Subcutaneous abdominal adipose tissue (tissue), 5 donors: ENCODE results near the gene RASIP1.

Experiments used
- H3K27ac ChIP-seq: one replicate; pipeline ENCODE4 v1.7.0; 2013; ENCODE audit warnings: low read depth, mild to moderate bottlenecking, inconsistent platforms, low read length, moderate library complexity
- H3K27me3 ChIP-seq, 5 donors: one replicate each; pipeline ENCODE4 v1.7.0; 2013; ENCODE audit warnings: low read length in 5 of 5, inconsistent platforms in 1 of 5; ENCODE audit not compliant: control insufficient read depth in 5 of 5, insufficient read depth in 4 of 5
- H3K36me3 ChIP-seq, 5 donors: one replicate each; pipeline ENCODE4 v1.7.0; 2013; ENCODE audit warnings: low read length in 5 of 5; ENCODE audit not compliant: control insufficient read depth in 5 of 5, insufficient read depth in 5 of 5
- H3K4me1 ChIP-seq, 5 donors: one replicate each; pipeline ENCODE4 v1.7.0; 2013; ENCODE audit warnings: low read length in 5 of 5, mild to moderate bottlenecking in 3 of 5, moderate library complexity in 1 of 5; ENCODE audit not compliant: control insufficient read depth in 5 of 5, insufficient read depth in 5 of 5
- H3K4me3 ChIP-seq, 5 donors: one replicate each; pipeline ENCODE4 v1.7.0; 2013; ENCODE audit warnings: low read length in 5 of 5, low read depth in 1 of 5
- H3K9ac ChIP-seq, 5 donors: one replicate each; pipeline ENCODE4 v1.7.0; 2013; ENCODE audit warnings: low read length in 5 of 5, mild to moderate bottlenecking in 4 of 5, moderate library complexity in 3 of 5
- H3K9me3 ChIP-seq, 5 donors: one replicate each; pipeline ENCODE4 v1.7.0; 2013; ENCODE audit warnings: low read length in 5 of 5; ENCODE audit not compliant: control insufficient read depth in 5 of 5
- donor health status: healthy.
- donor health status: healthy.
- donor health status: healthy.
- donor health status: healthy.
- donor health status: healthy.

Gene RASIP1

DNA sequence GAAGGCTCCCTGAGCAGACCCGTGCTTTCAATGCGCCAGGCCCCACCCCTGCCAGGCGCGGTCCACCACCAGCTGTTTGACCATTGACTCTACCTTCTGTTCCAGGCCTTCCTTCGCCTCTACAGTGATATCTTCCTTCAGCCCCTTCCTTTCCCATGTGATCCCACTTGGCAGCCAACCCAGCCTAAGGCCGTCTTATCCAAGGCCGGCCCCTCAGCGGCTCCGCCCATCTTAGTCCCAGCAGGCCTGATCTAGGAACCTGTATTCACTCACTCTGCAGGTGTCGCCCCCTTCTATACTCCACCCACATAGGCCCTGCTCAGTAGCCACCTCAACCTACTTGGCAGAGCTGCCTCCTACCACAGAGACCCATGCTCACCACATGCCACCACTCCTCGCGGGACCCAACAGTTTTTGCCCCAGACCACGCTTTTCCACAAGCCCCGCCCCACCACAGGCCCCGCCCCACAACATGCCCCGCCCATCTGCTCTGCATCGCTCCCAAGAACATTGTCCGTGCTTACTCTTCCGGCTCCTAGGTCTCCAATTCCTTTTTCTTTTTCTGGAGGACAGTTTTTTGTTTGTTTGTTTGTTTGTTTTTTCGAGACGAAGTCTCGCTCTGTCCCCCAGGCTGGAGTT, 2.9 kb downstream of the RASIP1 start:
- H3K9ac ChIP-seq = peak overlapping the region in 1 of 5 donors; percentile 51
- no peaks in the 10 kb centered on the region for H3K9me3 ChIP-seq

DNA sequence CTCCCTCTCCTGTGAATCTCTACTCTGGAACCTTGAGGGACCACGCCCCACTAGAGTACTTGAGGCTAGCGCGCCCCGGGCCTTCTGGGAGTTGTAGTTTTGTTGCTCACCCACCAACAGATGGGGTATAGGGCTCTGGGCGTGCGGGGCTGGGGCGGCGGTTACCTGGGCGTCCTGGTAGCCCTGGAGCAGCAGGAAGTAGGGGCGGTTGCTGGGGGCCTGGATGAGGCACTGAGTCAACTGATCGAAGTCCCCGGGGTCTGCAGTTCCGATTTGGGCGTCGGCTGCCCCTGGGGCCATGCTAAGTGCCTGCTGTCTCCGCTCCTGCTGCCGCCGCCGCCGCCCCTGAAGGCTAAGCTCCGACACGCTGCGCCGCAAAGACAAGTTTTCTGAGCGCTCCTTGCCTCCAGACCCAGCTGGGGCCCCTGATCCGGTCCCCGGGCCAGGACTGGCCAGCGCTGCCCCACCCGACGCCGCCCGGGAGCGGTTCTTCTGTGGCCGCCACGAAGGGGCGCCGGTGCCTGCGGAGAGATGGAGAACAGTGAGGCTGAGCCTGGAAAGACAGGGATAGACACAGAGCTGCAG, 5.3 kb downstream of the RASIP1 start:
- H3K4me1 ChIP-seq = peaks cover 2 to 21% (median 10%) of the 10 kb centered on the region in 5 donors
- no peak overlapping the region for H3K27ac ChIP-seq
- no peaks in the 10 kb centered on the region for H3K9me3 ChIP-seq
- H3K4me3 ChIP-seq = no peak overlapping the region
- H3K9ac ChIP-seq = no peak overlapping the region
- H3K27me3 ChIP-seq = peaks cover 0 to 10% (median 10%) of the 10 kb centered on the region in 5 donors
- H3K36me3 ChIP-seq = peaks cover 0 to 13% (median 8%) of the 10 kb centered on the region in 5 donors

More for the DNA sequence above, 2.9 kb downstream of the RASIP1 start:
- Histone ChIP-seq H3K4me1 (peaks cover 2 to 38% (median 16%) of the 10 kb centered on the region in 5 donors), H3K4me3 (peak overlapping the region in 3 of 5 donors; percentile 3 to 61 (median 17)), H3K27me3 (peaks cover 0 to 10% (median 7%) of the 10 kb centered on the region in 5 donors), H3K27ac (no peak overlapping the region), H3K36me3 (peaks cover 0 to 12% (median 5%) of the 10 kb centered on the region in 5 donors)

DNA sequence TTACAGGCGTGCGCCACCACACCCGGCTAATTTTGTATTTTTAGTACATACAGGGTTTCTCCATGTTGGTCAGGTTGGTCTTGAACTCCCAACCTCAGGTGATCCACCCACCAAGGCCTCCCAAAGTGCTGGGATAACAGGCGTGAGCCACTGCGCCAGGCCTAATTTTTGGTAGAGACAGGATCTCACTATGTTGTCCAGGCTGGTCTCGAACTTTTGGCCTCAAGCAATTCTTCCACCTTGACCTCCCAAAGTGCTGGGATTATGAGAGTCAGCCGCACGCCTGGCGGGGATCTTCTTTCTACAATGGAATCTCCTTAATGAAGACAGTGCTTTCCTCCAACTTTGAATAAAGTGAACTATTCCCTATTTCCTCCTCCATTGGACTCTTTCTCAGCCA, 5.8 kb downstream of the RASIP1 start:
- Histone ChIP-seq H3K27me3 (peaks cover 0 to 10% (median 7%) of the 10 kb centered on the region in 5 donors), H3K36me3 (peaks cover 0 to 13% (median 8%) of the 10 kb centered on the region in 5 donors), H3K4me3 (no peak overlapping the region), H3K4me1 (peaks cover 2 to 19% (median 10%) of the 10 kb centered on the region in 5 donors), H3K9ac (no peak overlapping the region), H3K27ac (no peak overlapping the region), H3K9me3 (no peaks in the 10 kb centered on the region)

DNA sequence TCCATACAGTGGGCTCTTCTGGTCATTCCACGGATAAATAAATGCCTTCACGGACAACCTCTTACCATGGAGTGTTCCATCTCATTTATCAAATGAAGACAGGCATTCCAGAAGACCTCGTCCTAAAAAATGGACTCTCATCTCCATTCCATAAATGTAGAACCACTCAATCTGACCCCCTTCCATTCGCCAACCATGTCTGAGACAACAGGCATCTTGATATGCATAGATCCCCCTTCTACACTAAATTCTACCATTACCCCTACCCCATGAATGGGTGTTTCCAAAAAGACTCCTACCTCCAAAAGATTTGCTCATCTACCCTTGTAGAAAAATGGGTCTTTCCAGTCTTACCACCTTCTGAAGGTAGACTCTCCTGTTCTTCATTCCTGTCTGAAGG, 9.0 kb downstream of the RASIP1 start:
- Histone ChIP-seq H3K4me3 (no peak overlapping the region), H3K36me3 (peaks cover 0 to 18% (median 16%) of the 10 kb centered on the region in 5 donors), H3K27ac (no peak overlapping the region), H3K27me3 (peaks cover 0 to 10% (median 7%) of the 10 kb centered on the region in 5 donors), H3K4me1 (peaks cover 0 to 14% (median 1%) of the 10 kb centered on the region in 5 donors), H3K9me3 (peaks cover 0 to 2% (median 0%) of the 10 kb centered on the region in 5 donors), H3K9ac (no peak overlapping the region)

DNA sequence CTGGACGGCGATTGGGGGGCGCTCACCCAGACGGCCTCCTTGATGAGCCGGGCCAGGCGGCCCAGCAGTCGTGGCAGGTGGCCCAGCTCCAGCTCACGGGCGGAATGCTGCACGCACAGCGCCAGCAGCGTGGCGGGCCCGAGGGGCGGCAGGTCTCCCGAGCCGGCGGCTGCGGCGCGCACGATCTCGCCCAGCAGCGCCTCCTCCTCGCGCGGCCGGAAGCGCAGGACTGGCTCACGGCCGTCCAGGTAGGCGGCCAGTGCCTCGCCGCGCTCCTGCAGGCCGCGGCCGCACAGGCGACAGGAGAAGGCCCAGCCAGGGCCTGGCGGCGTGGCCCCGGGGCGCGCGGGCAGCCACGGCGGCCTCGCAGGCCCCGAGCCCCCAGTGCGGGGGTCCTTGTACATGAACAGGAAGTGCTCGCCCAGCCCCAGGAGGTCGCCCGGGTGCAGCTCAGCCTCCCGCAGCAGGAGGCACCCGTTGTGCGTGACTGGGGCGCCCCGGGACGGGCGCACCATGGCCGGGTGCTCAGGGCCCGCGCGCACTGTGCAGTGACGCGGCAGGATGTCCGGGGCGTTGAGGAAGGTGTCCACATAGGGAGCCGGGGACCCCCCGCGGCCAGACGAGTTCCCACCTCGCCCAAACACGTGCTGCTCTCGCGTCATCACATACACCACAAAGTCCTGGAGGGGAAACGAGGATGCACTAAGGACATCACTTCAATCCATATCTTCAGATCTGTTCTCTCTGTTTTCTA, 11.3 kb downstream of the RASIP1 start:
- H3K4me3 ChIP-seq = no peak overlapping the region
- H3K36me3 ChIP-seq = peaks cover 0 to 25% (median 14%) of the 10 kb centered on the region in 5 donors
- H3K27ac ChIP-seq = no peak overlapping the region
- peaks cover 0 to 3% (median 0%) of the 10 kb centered on the region in 5 donors for H3K9me3 ChIP-seq
- peaks cover 0 to 33% (median 7%) of the 10 kb centered on the region in 5 donors for H3K4me1 ChIP-seq
- no peak overlapping the region for H3K9ac ChIP-seq
- peaks cover 0 to 5% (median 2%) of the 10 kb centered on the region in 5 donors for H3K27me3 ChIP-seq

DNA sequence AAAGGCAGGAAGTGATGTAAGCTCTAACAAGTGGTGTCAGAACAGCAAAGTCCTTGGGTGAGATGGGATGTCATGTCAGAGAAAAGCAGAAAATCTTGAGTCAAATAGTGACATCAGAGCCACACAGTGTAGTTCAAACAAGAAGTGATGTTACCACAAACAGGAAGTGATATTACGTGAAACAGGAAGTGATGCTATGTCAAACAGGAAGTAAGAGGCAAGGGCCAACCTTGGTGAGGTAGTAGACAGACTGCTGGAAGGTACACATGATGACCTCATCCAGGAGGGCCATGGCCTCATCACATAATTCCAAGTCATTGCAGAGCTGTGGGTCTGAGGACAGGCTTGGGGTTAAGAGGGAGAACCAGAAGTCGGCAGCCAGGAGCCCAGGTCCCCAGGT, 13.9 kb downstream of the RASIP1 start:
- H3K36me3 ChIP-seq = peaks cover 0 to 29% (median 6%) of the 10 kb centered on the region in 5 donors
- peak overlapping the region; percentile 97 for H3K27ac ChIP-seq
- peaks cover 0 to 5% (median 0%) of the 10 kb centered on the region in 5 donors for H3K27me3 ChIP-seq
- no peak overlapping the region for H3K9ac ChIP-seq
- no peak overlapping the region for H3K4me3 ChIP-seq
- H3K9me3 ChIP-seq = peaks cover 0 to 3% (median 0%) of the 10 kb centered on the region in 5 donors
- peaks cover 0 to 35% (median 7%) of the 10 kb centered on the region in 5 donors for H3K4me1 ChIP-seq

DNA sequence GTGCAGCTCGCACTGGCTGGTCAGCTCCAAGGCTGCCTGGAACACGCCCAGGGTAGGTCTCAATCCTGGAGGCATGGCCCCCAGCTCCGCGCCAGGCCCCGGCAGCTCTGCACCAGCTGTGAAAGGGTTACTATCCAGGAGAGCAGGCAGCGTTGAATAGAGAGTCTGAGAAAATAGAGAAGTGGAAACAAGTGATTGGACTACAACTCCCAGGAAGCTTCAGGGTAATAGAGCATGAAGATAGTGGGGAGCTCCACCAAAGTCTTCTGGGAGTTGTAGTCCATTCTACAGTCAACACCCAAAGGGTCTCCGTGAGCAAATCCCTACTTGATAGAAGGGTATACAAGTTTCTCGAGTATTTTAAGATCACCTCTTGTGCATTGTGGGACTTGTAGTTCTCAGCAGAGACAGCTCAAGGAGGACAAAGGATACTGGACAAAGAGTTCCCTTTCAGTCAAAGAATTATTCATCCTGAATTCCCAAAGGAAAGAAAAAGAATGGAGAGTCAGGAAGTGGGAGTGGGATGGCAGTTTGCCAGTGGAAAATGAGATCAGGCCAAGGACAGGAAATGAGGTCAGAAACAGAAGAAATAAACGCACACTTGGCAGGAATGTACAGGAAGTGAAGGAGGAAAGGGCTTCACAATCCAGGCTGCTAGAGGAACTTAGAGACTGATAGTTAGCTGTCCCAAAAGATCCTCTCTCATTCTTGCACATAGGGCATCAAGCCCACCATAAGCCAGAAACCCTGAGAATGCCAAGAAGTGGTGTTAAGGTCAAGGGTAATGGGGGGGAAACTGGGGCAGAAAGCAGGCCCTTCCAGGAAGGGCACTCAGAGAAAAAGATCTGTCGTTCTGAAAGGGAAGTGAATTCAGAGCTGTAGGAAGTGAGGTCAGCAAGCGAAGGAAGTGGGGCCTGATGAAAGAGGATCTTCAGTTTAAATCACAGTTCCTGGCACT, 15.3 kb downstream of the RASIP1 start:
- H3K4me3 ChIP-seq = peak overlapping the region in 3 of 5 donors; percentile 17 to 25 (median 17)
- peaks cover 0 to 6% (median 0%) of the 10 kb centered on the region in 5 donors for H3K27me3 ChIP-seq
- peaks cover 0 to 3% (median 0%) of the 10 kb centered on the region in 5 donors for H3K9me3 ChIP-seq
- H3K4me1 ChIP-seq = peaks cover 11 to 45% (median 18%) of the 10 kb centered on the region in 5 donors
- peak overlapping the region; percentile 97 for H3K27ac ChIP-seq
- H3K36me3 ChIP-seq = peaks cover 0 to 38% (median 11%) of the 10 kb centered on the region in 5 donors
- peak overlapping the region in 1 of 5 donors; percentile 23 for H3K9ac ChIP-seq

DNA sequence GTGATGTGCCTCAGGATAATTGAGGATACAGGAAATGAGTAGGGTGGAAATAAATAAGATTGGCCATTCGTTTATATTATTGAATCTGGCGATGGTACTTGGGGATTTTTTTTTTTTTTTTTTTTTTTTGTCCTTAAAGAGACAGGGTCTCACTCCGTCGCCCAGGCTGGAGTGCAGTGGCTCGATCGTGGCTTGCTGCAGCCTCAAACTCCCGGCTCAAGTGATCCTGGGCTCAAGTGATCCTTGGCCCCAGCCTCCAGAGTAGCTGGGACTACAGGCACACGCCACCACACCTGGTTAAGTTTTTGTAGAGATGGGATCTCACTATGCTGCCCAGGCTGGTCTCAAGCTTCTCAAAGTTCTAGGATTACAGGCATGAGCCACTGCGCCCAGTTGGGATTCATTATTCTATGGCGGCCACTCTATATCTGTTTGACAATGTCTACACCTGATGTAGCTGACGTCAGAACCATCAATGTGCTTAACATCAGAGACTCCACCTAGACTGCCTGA, 18.2 kb downstream of the RASIP1 start:
- H3K9me3 ChIP-seq = peaks cover 0 to 3% (median 0%) of the 10 kb centered on the region in 5 donors
- peaks cover 0 to 34% (median 11%) of the 10 kb centered on the region in 5 donors for H3K36me3 ChIP-seq
- peaks cover 14 to 58% (median 30%) of the 10 kb centered on the region in 5 donors for H3K4me1 ChIP-seq
- no peak overlapping the region for H3K9ac ChIP-seq
- peaks cover 0 to 6% (median 0%) of the 10 kb centered on the region in 5 donors for H3K27me3 ChIP-seq
- no peak overlapping the region for H3K4me3 ChIP-seq
- H3K27ac ChIP-seq = no peak overlapping the region
